NT2/D1 (cell line): ENCODE results near the gene RAB4A.

Source experiments
- DNase-seq: peaks from one replicate; pipeline ENCODE4 v3.0.0-alpha.2; 2011; ENCODE audit warnings: low read depth, low spot score
- H3K27me3 ChIP-seq: 2 replicates; pipeline ENCODE4 v1.6.0; 2011; ENCODE audit warnings: mild to moderate bottlenecking; ENCODE audit not compliant: insufficient read length, insufficient read depth
- H3K36me3 ChIP-seq: 2 replicates; pipeline ENCODE4 v1.6.1; 2011; ENCODE audit warnings: mild to moderate bottlenecking, low read length, mixed read lengths; ENCODE audit not compliant: insufficient read depth, insufficient read length
- H3K4me1 ChIP-seq: 2 replicates; pipeline ENCODE4 v1.5.1; 2011; ENCODE audit not compliant: insufficient read depth, insufficient read length
- H3K4me3 ChIP-seq: 2 replicates; pipeline ENCODE4 v1.5.1; 2011; ENCODE audit warnings: low read depth; ENCODE audit not compliant: insufficient read length
- H3K9ac ChIP-seq: 2 replicates; pipeline ENCODE4 v1.6.0; 2011; ENCODE audit warnings: low read depth; ENCODE audit not compliant: insufficient read length
- H3K9me3 ChIP-seq: 2 replicates; pipeline ENCODE4 v1.5.1; 2011; ENCODE audit warnings: mild to moderate bottlenecking, low read length; ENCODE audit not compliant: insufficient read depth
- SUZ12 ChIP-seq: IDR thresholded peaks from 2 replicates; pipeline ENCODE4 v1.6.1; 2011; ENCODE audit not compliant: insufficient read length, insufficient read depth; ENCODE audit errors: extremely low read depth
- YY1 ChIP-seq: IDR thresholded peaks from 2 replicates; pipeline ENCODE4 v1.6.1; 2011; ENCODE audit not compliant: insufficient read length, insufficient read depth
- ZNF274 ChIP-seq: IDR thresholded peaks from 2 replicates; pipeline ENCODE4 v1.6.1; 2011; ENCODE audit warnings: mild to moderate bottlenecking, low read depth, low read length

Gene RAB4A

DNA sequence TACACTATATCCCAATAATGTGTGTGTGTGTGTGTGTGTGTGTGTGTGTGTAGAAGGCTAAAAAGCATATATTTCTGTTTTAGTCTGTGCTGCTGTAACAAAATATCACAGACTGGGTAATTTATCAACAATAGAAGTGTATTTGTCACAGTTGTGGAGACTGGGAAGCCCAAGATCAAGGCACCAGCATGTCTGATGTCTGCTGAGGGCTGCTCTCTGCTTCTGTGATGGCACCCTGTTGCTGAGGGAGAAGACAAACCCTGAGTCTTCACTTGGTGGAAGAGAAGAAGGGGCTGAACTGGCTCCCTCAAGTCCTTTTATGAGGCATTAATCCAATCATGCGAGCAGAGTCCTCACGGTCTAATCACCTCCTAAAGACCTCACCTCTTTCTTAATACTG, 23.0 kb upstream of the RAB4A start:
- Histone ChIP-seq H3K9ac (no peak overlapping the region), H3K9me3 (peaks cover 17% of the 10 kb centered on the region), H3K27me3 (no peaks in the 10 kb centered on the region), H3K4me3 (no peak overlapping the region), H3K4me1 (peaks cover 10% of the 10 kb centered on the region), H3K36me3 (no peaks in the 10 kb centered on the region)
- TF ChIP-seq ZNF274: no peak
- no peak for TF ChIP-seq SUZ12
- TF ChIP-seq YY1: no peak
- DNase-seq: no peak

DNA sequence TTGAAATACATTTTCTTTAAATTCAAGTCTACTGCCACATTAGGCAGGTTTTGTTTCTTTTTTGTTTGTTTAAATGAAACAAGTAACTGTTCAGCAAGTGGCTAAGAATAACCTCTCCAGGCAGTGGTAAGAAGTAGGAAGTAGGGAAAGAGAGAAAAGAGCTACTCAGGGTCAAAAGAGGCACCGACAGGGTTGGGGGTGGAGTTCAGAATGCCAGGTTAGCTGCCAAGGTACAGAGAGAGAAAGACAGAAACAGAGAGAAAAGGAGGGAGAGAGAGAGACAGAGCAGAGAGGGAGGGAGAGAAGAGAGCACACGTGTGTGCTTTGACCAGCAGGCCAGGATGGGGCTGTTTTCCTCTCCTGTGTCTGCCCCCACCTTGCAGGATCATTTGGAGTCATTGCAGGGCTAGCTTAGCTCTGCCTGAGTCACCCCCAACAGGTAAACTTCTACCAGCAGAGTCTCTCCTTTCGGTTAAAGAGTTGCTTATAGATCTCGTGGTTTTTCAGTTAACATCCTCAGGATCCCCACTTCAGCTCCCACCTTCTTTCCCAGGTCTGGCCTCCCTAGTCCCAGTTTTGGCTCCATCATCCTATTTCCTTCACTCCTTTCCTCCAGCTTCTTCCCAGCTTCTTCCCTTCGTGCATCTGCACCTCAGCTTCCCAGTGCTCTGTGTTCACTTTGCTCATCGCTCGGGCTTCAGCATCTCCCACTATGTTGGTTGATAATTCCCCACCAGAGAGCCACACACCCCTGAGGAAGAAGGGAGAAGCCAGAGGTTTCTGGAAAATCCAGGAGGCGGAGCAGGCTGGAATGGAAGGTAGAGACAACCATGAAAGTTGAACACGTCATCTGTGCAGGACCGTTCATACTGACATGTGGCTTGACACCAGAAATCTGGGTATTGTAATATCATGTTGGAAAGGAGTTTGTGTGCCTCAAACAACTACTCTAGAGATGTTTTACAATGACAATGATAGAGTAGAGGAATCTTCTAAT, 21.8 kb upstream of the RAB4A start:
- peaks cover 10% of the 10 kb centered on the region for H3K4me1 ChIP-seq
- no peak for TF ChIP-seq YY1
- TF ChIP-seq ZNF274: no peak
- no peak for TF ChIP-seq SUZ12
- H3K4me3 ChIP-seq: no peak overlapping the region
- peaks cover 5% of the 10 kb centered on the region for H3K9me3 ChIP-seq
- DNase-seq: no peak
- no peaks in the 10 kb centered on the region for H3K27me3 ChIP-seq
- peak overlapping the region; percentile 8 for H3K9ac ChIP-seq
- H3K36me3 ChIP-seq: no peaks in the 10 kb centered on the region

DNA sequence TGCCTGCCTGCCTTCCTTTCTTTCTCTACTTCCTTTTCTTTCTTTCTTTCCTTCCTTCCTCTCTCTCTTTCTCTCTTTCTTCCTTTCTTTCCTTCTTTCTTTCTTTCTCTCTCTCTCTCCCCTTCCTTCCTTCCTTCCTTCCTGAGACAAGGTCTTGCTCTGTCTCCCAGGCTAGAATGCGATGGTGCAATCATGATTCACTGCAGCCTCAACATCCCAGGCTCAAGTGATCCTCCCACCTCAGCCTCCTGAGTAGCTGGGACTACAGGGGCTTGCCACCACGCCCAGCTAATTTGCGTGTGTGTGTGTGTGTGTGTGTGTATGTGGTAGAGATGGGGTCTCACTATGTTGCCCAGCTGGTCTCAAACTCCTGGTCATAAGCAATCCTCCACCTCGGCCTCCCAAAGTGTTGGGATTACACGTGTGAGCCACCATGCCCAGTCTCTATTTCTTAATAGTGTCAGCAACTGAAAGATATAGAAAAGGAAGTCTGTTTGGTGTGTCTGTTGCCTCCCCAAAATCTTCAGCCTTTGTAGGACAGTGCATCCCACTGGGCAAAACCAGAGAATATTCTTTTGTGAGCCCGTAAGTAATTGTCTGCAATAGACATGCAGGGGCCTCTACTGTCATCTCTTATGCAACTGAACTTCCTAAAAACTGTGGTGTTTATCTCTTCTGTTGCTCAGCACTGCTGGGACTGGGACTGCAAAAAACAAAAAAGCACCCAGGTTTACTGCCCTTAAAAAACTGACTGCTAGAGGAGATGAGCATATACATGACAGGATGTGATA, 20.9 kb upstream of the RAB4A start:
- Histone ChIP-seq H3K36me3 (no peaks in the 10 kb centered on the region), H3K9me3 (no peaks in the 10 kb centered on the region), H3K4me3 (no peak overlapping the region), H3K27me3 (no peaks in the 10 kb centered on the region), H3K4me1 (peaks cover 10% of the 10 kb centered on the region), H3K9ac (no peak overlapping the region)
- TF ChIP-seq ZNF274 (no peak), SUZ12 (no peak), YY1 (no peak)
- DNase-seq: no peak

DNA sequence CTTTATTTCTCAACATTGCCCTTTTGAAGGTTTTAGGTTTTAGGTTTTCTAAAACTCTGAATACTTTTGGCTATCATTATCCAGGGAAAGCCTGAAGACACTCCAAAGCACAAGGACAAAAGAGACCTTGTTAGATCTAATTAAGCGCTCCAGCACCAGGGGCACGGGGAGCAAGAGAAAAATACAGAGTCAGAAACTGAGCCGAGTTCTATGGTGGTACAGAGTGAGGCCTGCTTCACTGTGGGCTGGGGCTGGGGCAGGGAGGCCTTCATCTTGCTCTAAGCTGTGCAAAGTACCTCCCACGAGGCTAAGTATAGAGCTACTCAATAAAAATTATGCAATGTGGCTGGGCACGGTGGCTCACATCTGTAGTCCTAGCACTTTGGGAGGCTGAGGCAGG, 19.7 kb upstream of the RAB4A start:
- TF ChIP-seq ZNF274: no peak
- TF ChIP-seq SUZ12: no peak
- no peak for TF ChIP-seq YY1
- H3K4me3 ChIP-seq: no peak overlapping the region
- no peak for DNase-seq
- H3K4me1 ChIP-seq: peaks cover 10% of the 10 kb centered on the region
- H3K9me3 ChIP-seq: no peaks in the 10 kb centered on the region
- H3K9ac ChIP-seq: no peak overlapping the region
- H3K27me3 ChIP-seq: no peaks in the 10 kb centered on the region
- H3K36me3 ChIP-seq: no peaks in the 10 kb centered on the region

DNA sequence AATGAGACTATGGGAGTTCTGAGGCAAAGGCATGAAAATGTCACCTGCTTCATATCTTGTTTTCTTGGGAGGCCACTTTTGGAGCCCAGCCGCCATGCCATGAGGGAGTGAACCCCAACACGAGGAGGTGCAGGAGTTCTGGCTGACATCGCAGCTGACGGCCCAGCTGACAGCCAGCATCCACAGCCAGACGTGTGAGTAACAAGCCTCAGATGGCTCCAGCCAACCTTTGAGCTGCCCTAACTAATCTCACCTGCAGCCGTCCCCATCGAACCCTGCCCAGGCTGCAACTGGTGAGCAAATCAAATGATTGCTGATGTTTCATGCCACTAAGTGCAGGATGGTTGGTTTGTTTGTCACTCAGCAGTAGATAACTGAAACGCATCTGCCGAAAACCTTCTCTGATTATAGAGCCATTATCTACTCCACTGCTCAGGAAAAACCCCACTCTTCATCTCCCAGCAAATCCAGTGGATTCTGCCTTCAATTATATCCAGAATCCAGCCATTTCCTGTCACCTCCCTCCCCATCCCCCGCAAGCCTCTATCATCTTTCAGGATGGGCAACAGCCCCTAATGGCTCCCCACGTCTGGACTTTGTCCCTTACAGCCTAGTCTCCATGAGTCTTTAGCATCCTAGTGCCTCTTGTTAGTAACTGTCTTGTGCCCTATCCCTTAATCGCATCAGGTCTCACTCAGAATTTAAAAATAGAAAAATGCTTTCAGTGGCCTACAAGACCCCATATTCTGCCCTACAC, 18.5 kb upstream of the RAB4A start:
- Histone ChIP-seq H3K36me3 (no peaks in the 10 kb centered on the region), H3K27me3 (no peaks in the 10 kb centered on the region), H3K9me3 (no peaks in the 10 kb centered on the region), H3K4me1 (peaks cover 10% of the 10 kb centered on the region), H3K9ac (peak overlapping the region; percentile 1), H3K4me3 (no peak overlapping the region)
- TF ChIP-seq SUZ12 (no peak), ZNF274 (no peak), YY1 (no peak)
- DNase-seq: no peak

DNA sequence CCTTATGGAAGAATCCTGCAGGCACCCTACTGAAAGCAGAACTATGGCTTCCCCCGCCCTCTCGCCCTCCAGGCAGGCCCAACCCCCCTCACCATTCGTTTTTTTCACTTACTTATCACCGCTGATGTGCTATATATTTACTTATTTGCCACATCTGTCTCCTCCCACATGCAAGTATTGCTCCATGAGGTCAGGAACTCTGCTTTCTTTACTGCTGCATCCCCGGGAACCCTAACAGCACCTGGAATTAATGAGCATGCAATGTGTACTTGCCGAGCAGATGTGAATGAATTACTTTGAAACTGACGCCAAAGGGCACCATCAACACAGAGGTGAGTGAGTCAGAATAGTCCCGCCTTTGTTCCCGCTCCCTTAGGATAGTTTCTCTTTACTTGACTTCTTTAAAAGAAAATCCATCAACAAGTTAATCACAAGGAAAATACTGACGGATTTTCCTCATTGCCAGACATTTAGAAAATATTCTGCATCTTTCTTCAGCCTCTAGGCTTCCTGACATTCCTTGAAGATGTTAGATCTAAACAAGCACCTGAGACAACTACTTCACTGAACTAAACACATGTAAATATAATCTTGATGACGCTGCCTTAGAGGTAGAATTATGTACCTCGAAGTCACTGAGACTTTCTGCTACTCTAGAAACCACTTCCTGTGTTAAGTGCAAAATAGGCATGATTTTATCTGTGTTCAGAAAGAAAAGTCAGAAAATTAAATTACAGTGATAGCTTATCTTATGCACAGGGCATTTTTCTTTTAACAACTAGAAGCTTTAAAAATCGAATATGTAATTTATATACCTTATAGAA, 17.5 kb upstream of the RAB4A start:
- Histone ChIP-seq H3K4me3 (peak overlapping the region; percentile 1), H3K9ac (no peak overlapping the region), H3K27me3 (no peaks in the 10 kb centered on the region), H3K4me1 (peaks cover 10% of the 10 kb centered on the region), H3K36me3 (no peaks in the 10 kb centered on the region), H3K9me3 (no peaks in the 10 kb centered on the region)
- TF ChIP-seq SUZ12 (no peak), ZNF274 (no peak), YY1 (no peak)
- DNase-seq: no peak
